A549 (cell line): ENCODE measurements around the gene PDE4D. TPM values are rescaled to one million over a fixed set of nuclear protein-coding genes. Genes with fewer than 3 reads are reported as not detected.

Experiments used
- ATAC-seq, 2 experiments: fragments of 200-7000 bp in 1 of 2; fragments of >200 bp in 1 of 2; cut with Nextera tagmentation in 1 of 2; cut with Tn5 transposase in 1 of 2; 3 replicates each; pipeline versions ENCODE4 v1.8.0 to v1.9.1; 2018 to 2020; ENCODE audit warnings: mild to moderate bottlenecking in 1 of 2, moderate library complexity in 1 of 2
- CTCF ChIA-PET: fragments of 300-600 bp; sonication (Branson Sonifier 250); formaldehyde crosslinking; extraction: SDS; loops from one replicate; lab custom pipeline; 2021; ENCODE audit warnings: antibody characterized with exemption, inconsistent platforms; lab: Yijun Ruan, JAX
- POLR2A ChIA-PET: fragments of 350-600 bp; formaldehyde crosslinking; extraction: SDS; loops from one replicate; lab custom pipeline; 2021; ENCODE audit warnings: antibody characterized with exemption, inconsistent platforms; lab: Yijun Ruan, JAX
- DNase-seq, 2 experiments: peaks; one replicate each; pipeline versions ENCODE4 v3.0.0 to v3.0.0-alpha.2; 2011 to 2016; ENCODE audit warnings: low read depth in 1 of 2, low spot score in 1 of 2
- FAIRE-seq: peaks from 2 replicates; lab custom pipeline; 2011; peaks lifted over from hg19 to GRCh38; lab: Jason Lieb, UNC
- H3K27ac ChIP-seq, 2 experiments: fragments of >200 bp; sonication (Bioruptor Twin); formaldehyde crosslinking; 3 replicates each; pipeline ENCODE4 v1.5.1; 2016 to 2017
- H3K4me1 ChIP-seq: fragments of >200 bp; sonication (Bioruptor Twin); formaldehyde crosslinking; 3 replicates; pipeline ENCODE4 v1.6.1; 2016
- H3K4me2 ChIP-seq: fragments of >200 bp; sonication (Bioruptor Twin); formaldehyde crosslinking; 3 replicates; pipeline ENCODE4 v1.6.1; 2016
- H3K4me3 ChIP-seq: fragments of >200 bp; sonication (Bioruptor Twin); formaldehyde crosslinking; 3 replicates; pipeline ENCODE4 v1.5.1; 2016
- H3K9me3 ChIP-seq: fragments of >200 bp; sonication (Bioruptor Twin); formaldehyde crosslinking; 3 replicates; pipeline ENCODE4 v1.6.1; 2016
- BHLHE40 ChIP-seq: IDR thresholded peaks from 2 replicates; pipeline ENCODE4 v1.6.1; 2012; ENCODE audit warnings: low read depth, low read length, inconsistent platforms
- CBX2 ChIP-seq: fragments of 200-600 bp; sonication (generic); IDR thresholded peaks from 2 replicates; pipeline ENCODE4 v1.6.1; 2016; ENCODE audit warnings: low read depth, mild to moderate bottlenecking, borderline replicate concordance
- CHD4 ChIP-seq: fragments of 200-600 bp; sonication (generic); IDR thresholded peaks from 2 replicates; pipeline ENCODE4 v1.6.1; 2016; ENCODE audit warnings: antibody characterized with exemption, mild to moderate bottlenecking, borderline replicate concordance
- ESRRA ChIP-seq: fragments of 150-350 bp; IDR thresholded peaks from 2 replicates; pipeline ENCODE4 v1.6.1; 2014; ENCODE audit warnings: mild to moderate bottlenecking, low read length, borderline replicate concordance
- FOSB ChIP-seq: fragments of 250-450 bp; sonication (Bioruptor Pico); IDR thresholded peaks from 2 replicates; pipeline ENCODE4 v1.5.0; 2020; ENCODE audit warnings: mild to moderate bottlenecking, moderate library complexity
- FOXS1 ChIP-seq: fragments of 250-450 bp; sonication (Bioruptor Pico); IDR thresholded peaks from 2 replicates; pipeline ENCODE4 v1.5.0; 2020; ENCODE audit warnings: mild to moderate bottlenecking, moderate library complexity
- HEYL ChIP-seq: fragments of 250-450 bp; sonication (Bioruptor Pico); IDR thresholded peaks from 2 replicates; pipeline ENCODE4 v1.8.0; 2021; ENCODE audit warnings: mild to moderate bottlenecking, moderate library complexity
- HOXA7 ChIP-seq: fragments of 250-450 bp; sonication (Bioruptor Pico); IDR thresholded peaks from 2 replicates; pipeline ENCODE4 v1.5.0; 2020; ENCODE audit warnings: mild to moderate bottlenecking, moderate library complexity
- HOXB13 ChIP-seq: fragments of 250-450 bp; sonication (Bioruptor Pico); IDR thresholded peaks from 2 replicates; pipeline ENCODE4 v1.5.0; 2020; ENCODE audit warnings: low read depth, mild to moderate bottlenecking, moderate library complexity
- HOXB5 ChIP-seq: fragments of 250-450 bp; sonication (Bioruptor Pico); IDR thresholded peaks from 2 replicates; pipeline ENCODE4 v1.5.0; 2020; ENCODE audit warnings: mild to moderate bottlenecking, moderate library complexity
- MAZ ChIP-seq: fragments of 150-350 bp; IDR thresholded peaks from 2 replicates; pipeline ENCODE4 v1.6.1; 2014; ENCODE audit warnings: antibody characterized with exemption, low read depth, low read length, borderline replicate concordance
- NPAS2 ChIP-seq: fragments of 250-450 bp; sonication (Bioruptor Pico); IDR thresholded peaks from 2 replicates; pipeline ENCODE4 v1.8.0; 2022; ENCODE audit warnings: mild to moderate bottlenecking, moderate library complexity, borderline replicate concordance
- NR3C1 ChIP-seq: fragments of >200 bp; sonication (Bioruptor Twin); formaldehyde crosslinking; IDR thresholded peaks from 3 replicates; pipeline ENCODE4 v1.6.1; 2017
- RARB ChIP-seq: fragments of 250-450 bp; sonication (Bioruptor Pico); IDR thresholded peaks from 2 replicates; pipeline ENCODE4 v1.8.0; 2021; ENCODE audit warnings: mild to moderate bottlenecking, moderate library complexity
- SREBF2 ChIP-seq: fragments of 450-650 bp; IDR thresholded peaks from 2 replicates; pipeline ENCODE4 v1.6.1; 2014; ENCODE audit warnings: mild to moderate bottlenecking, moderate library complexity
- TP53 ChIP-seq: fragments of 250-450 bp; sonication (Bioruptor Pico); IDR thresholded peaks from 2 replicates; pipeline ENCODE4 v1.5.0; 2021; ENCODE audit warnings: mild to moderate bottlenecking, moderate library complexity
- ZFP36 ChIP-seq: fragments of 450-650 bp; IDR thresholded peaks from 2 replicates; pipeline ENCODE4 v1.6.1; 2014; ENCODE audit warnings: borderline replicate concordance; ENCODE audit not compliant: partially characterized antibody
- ZSCAN20 ChIP-seq: fragments of 250-450 bp; sonication (Bioruptor Pico); IDR thresholded peaks from 2 replicates; pipeline ENCODE4 v1.8.0; 2022; ENCODE audit warnings: mild to moderate bottlenecking, moderate library complexity
- whole genome bisulfite sequencing: methylation state at CpG from one replicate; pipeline ENCODE4 v1.1.6; 2017; ENCODE audit errors: missing lambda C conversion rate; 5-methylcytosine and 5-hydroxymethylcytosine counted together
- polyA plus RNA-seq, 4 experiments: library from polyadenylated mRNA; depleted of rRNA in 3 of 4; stranded (reverse); fragments of >200 nt; fragmentation: RNase III in 1 of 4; extraction: RNeasy Plus Mini Kit Qiagen cat#74134 plus additional on column Dnase treatment in 1 of 4; gene quantifications; 2 replicates in 3 of 4; 3 replicates in 1 of 4; pipeline ENCODE4 v1.2.3, GENCODE V29; 2011 to 2017
- TF ChIP-seq, protein P1 (sequence below): fragments of >200 bp; sonication (Bioruptor Twin); formaldehyde crosslinking; IDR thresholded peaks from 2 replicates; pipeline ENCODE4 v1.6.1; 2016
- TF ChIP-seq, protein P2 (sequence below): fragments of >200 bp; sonication (Bioruptor Twin); formaldehyde crosslinking; IDR thresholded peaks from 3 replicates; pipeline ENCODE4 v1.6.1; 2016
- TF ChIP-seq, protein P3 (sequence below): IDR thresholded peaks from 2 replicates; pipeline ENCODE4 v1.6.1; 2012; ENCODE audit warnings: low read depth, borderline replicate concordance
- TF ChIP-seq, protein P4 (sequence below): IDR thresholded peaks from 2 replicates; pipeline ENCODE4 v1.6.1; 2012

PDE4D gene
- polyA plus RNA-seq, 2 of the 4 experiments (the other 2 are of a cell fraction), result 74.0 to 213 TPM

DNA sequence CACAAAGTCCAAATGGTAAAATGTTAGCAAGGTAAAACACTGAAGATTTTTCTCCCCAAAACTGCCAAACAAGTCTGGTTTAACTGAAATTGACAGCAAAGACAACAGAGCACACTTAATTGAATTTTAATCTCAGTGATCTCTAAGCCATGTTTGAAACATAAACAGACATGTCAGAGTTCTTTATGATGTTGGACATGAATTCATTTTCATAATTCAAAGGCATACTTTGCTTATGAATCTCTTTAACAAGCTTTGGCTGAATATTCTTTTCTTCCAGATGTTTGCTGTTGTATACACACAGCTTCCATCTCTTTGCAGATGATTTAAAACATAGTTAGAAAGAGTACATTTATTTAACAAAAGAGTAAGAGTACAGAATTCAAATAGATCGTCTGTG is 801.6 kb downstream of the PDE4D start:
- ChIA-PET POLR2A (interaction anchor here (1.4 to 1.5 kb wide), 2 partner anchors 23 to 36 kb away, joined by 3 to 4 read pairs; no protein-coding TSS in a partner anchor), CTCF (interaction anchor here (1.0 to 1.6 kb wide), 3 partner anchors 35 to 82 kb away, joined by 3 to 6 read pairs (median 3); no protein-coding TSS in a partner anchor)
- Histone ChIP-seq H3K4me3 (peak overlapping the region; percentile 43; the same call in 2 of the 3 replicates), H3K9me3 (no peaks in the 10 kb centered on the region), H3K4me1 (peaks cover 86% of the 10 kb centered on the region), H3K27ac (peak overlapping the region; percentile 94 to 98), H3K4me2 (peak overlapping the region; percentile 94)
- WGBS, result 0% methylated on average over 1 of the region's 1 CpG
- no peak for TF ChIP-seq ESRRA
- TF ChIP-seq, protein P1, sequence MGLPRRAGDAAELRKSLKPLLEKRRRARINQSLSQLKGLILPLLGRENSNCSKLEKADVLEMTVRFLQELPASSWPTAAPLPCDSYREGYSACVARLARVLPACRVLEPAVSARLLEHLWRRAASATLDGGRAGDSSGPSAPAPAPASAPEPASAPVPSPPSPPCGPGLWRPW, result no peak
- no peak for TF ChIP-seq CBX2
- no peak for TF ChIP-seq HEYL (CRISPR knock-in tag)
- TF ChIP-seq MAZ, result no peak
- 0 out of 2 replicates have a peak, but pooled peaks have one; percentile 31 for TF ChIP-seq HOXA7 (CRISPR knock-in tag)
- TF ChIP-seq NR3C1, result no peak
- TF ChIP-seq, protein P2, sequence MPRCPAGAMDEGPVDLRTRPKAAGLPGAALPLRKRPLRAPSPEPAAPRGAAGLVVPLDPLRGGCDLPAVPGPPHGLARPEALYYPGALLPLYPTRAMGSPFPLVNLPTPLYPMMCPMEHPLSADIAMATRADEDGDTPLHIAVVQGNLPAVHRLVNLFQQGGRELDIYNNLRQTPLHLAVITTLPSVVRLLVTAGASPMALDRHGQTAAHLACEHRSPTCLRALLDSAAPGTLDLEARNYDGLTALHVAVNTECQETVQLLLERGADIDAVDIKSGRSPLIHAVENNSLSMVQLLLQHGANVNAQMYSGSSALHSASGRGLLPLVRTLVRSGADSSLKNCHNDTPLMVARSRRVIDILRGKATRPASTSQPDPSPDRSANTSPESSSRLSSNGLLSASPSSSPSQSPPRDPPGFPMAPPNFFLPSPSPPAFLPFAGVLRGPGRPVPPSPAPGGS, result no peak
- ATAC-seq, result no peak
- DNase-seq, result no peak
- peak; percentile 92 for FAIRE-seq

DNA sequence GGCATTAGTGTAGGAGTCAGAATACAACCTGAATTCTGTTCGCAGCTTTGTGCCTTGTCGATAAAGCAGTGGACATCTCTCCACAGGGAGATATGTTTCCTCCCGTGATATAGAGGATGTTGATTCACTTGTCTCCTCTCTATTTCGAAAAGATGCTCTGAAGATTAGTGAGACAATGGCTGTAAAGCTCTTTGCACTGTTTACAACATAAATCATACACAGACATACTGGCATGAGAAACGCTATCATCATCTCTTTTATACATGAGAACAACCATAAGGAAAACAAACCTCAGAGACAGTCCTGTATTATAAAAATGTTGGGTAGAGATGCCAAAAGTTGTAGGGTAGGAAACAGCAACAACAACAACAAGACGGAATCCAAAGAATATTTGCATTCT is 803.2 kb downstream of the PDE4D start:
- POLR2A ChIA-PET, result interaction anchor here (0.9 to 1.5 kb wide), 2 partner anchors 9 to 49 kb away, joined by 3 to 4 read pairs; no protein-coding TSS in a partner anchor
- Histone ChIP-seq H3K4me2 (peak overlapping the region; percentile 94), H3K4me1 (peaks cover 86% of the 10 kb centered on the region), H3K9me3 (no peaks in the 10 kb centered on the region), H3K4me3 (peak overlapping the region; percentile 11; the same call in 1 of the 3 replicates), H3K27ac (peak overlapping the region; percentile 94 to 98)
- DNase-seq (peak in 1 of 2 experiments; percentile 58), ATAC-seq (peak in 1 of 2 experiments; percentile 38; a peak in 3 of 6 replicates), FAIRE-seq (peak; percentile 84)
- TF ChIP-seq SREBF2, result no peak
- TF ChIP-seq ZSCAN20 (CRISPR knock-in tag), result peak; percentile 61; the same call in 1 of the 2 replicates
- TF ChIP-seq, protein P3, sequence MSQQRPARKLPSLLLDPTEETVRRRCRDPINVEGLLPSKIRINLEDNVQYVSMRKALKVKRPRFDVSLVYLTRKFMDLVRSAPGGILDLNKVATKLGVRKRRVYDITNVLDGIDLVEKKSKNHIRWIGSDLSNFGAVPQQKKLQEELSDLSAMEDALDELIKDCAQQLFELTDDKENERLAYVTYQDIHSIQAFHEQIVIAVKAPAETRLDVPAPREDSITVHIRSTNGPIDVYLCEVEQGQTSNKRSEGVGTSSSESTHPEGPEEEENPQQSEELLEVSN, result no peak
- TF ChIP-seq HOXB13 (CRISPR knock-in tag), result peak; percentile 75; the same call in 1 of the 2 replicates
- TF ChIP-seq FOSB (CRISPR knock-in tag), result 0 out of 2 replicates have a peak, but pooled peaks have one; percentile 44
- TF ChIP-seq TP53 (CRISPR knock-in tag), result 0 out of 2 replicates have a peak, but pooled peaks have one; percentile 50
- 0 out of 2 replicates have a peak, but pooled peaks have one; percentile 55 for TF ChIP-seq HOXB5 (CRISPR knock-in tag)
- peak; percentile 32; the same call in 1 of the 2 replicates for TF ChIP-seq RARB (CRISPR knock-in tag)
- CTCF ChIA-PET, result interaction anchor here (1.4 to 1.7 kb wide), 4 partner anchors 10 to 199 kb away, joined by 3 to 6 read pairs (median 3); no protein-coding TSS in a partner anchor
- 8% methylated on average over 6 of the region's 6 CpGs for WGBS

DNA sequence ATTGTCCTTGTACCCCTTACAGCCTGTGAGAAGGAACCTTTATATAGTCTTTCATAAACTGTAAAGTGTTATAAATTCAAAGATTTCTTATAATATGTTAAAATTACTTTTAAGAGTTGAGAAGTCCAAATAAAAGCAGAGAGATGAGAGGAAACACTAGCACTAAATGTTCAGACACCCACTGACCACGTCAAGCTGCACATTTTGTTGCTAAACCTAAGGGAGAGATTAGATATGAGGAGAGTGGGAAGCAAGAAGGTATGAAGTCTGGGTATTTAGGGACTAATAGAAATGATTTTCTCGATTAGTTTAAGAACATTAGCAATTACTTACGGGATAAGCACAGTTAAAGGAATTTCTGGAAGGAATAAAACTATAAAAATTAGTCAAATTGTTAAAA is 803.8 kb downstream of the PDE4D start:
- CTCF ChIA-PET, result interaction anchor here (1.4 to 1.7 kb wide), 3 partner anchors 10 to 198 kb away, joined by 3 to 6 read pairs (median 3); no protein-coding TSS in a partner anchor
- TF ChIP-seq ZFP36 (no peak), BHLHE40 (no peak), ZSCAN20 (CRISPR knock-in tag) (0 out of 2 replicates have a peak, but pooled peaks have one; percentile 10), FOXS1 (CRISPR knock-in tag) (no peak), CBX2 (no peak), NPAS2 (CRISPR knock-in tag) (0 out of 2 replicates have a peak, but pooled peaks have one; percentile 12), CHD4 (no peak)
- TF ChIP-seq, protein P4, sequence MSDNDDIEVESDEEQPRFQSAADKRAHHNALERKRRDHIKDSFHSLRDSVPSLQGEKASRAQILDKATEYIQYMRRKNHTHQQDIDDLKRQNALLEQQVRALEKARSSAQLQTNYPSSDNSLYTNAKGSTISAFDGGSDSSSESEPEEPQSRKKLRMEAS, result no peak
- Histone ChIP-seq H3K9me3 (no peaks in the 10 kb centered on the region), H3K27ac (peak overlapping the region; percentile 94 to 98), H3K4me1 (peaks cover 86% of the 10 kb centered on the region), H3K4me3 (peak overlapping the region; percentile 11; the same call in 1 of the 3 replicates), H3K4me2 (peak overlapping the region; percentile 94)
- 7% methylated on average over 3 of the region's 3 CpGs for WGBS
- ATAC-seq (no peak; a peak in 1 of 6 replicates), FAIRE-seq (peak; percentile 56), DNase-seq (no peak)
- POLR2A ChIA-PET, result interaction anchor here (0.9 to 1.5 kb wide), 2 partner anchors 9 to 48 kb away, joined by 3 to 4 read pairs; no protein-coding TSS in a partner anchor
